IPS DF 4.7 (cell line): ENCODE results near the gene MPP4.

Source experiments
- DNase-seq: peaks from one replicate; pipeline ENCODE4 v3.0.0-alpha.2; 2013; ENCODE audit warnings: low spot score; ENCODE audit errors: extremely low read depth

MPP4 gene

DNA sequence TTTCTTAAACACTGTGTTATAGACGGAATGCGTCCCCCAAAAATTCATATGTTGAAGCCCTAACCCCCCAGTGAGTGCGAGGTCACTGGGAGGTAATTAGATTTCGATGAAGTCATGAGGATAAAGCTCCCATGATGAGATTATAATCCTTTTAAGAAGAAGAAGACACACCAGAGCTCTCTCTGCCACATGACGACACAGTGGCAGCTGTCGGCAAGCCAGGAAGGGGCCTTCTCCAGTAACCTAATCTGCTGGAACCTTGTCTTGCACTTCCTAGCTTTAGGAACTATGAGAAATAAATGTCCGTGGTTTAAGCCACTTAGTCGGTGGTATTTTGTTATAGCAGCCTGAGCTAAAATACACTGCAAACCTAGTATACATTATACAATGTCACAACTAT, 67.4 kb downstream of the MPP4 start:
- DNase-seq = no peak

DNA sequence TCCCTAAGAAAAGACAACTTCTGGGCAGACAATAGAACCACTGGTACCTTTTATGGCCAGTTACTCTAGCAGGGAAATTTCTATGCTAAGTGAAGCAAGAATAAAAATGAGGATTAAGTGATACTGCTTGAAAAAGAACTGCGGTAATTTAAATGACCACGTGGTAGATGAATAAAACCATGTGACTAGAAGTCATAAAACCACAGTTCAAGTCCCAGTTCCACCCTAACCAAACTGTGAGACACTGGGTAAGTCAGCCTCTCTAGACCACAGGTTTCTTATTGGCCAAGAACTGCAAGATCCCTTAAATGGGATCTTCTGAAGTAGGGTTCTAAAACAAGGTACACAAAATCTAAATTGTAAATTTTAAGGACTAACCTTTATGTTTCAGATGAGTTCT, 67.9 kb downstream of the MPP4 start:
- DNase-seq = no peak

DNA sequence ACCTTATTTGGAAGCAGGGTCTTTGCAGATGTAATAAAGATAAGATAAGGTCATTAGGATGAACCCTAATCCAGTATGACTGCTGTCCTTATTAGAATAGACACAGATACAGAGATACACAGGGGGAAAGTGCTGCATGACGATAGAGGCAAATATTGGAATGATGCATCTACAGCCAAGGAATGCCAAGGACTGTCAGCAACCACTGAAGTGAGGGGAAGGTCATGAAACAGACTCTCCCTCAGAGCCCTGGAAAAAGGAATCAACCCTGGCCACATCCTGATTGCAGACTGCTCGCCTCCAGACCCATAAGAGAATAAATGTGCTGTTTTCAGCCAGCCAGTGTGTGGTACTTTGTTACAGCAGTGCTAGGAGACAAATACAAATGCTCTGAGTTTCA, 69.9 kb downstream of the MPP4 start:
- no peak for DNase-seq

DNA sequence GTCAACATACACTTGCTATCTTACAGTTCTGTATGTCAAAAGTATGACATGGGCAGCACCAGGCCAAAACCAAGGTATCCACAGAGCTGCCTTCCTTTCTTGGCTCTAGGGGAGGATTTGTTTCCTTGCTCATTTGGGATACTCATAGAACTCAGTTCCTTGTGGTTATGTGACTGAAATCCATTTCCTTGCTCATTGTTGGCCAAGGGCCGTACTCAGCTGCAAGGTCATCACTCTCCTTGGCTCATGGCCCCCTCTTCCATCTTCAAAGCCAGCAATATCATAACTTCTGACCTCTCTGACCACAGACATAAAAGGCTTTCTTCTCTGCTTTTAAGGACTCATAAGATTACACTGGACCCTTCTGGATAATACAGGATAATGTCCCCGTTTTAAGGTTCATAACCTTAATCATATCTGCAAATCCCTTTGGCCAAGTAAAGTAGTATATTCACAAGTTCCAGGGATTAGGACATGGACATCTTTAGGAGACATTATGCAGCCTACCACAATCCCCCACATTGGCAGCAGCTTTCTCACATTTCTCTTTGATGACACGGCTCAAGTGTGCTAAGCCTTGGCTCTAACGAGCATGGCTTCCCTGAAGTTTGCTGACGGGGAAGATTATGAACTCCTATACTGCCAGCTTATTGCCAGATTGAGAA, 76.0 kb downstream of the MPP4 start:
- DNase-seq = no peak

DNA sequence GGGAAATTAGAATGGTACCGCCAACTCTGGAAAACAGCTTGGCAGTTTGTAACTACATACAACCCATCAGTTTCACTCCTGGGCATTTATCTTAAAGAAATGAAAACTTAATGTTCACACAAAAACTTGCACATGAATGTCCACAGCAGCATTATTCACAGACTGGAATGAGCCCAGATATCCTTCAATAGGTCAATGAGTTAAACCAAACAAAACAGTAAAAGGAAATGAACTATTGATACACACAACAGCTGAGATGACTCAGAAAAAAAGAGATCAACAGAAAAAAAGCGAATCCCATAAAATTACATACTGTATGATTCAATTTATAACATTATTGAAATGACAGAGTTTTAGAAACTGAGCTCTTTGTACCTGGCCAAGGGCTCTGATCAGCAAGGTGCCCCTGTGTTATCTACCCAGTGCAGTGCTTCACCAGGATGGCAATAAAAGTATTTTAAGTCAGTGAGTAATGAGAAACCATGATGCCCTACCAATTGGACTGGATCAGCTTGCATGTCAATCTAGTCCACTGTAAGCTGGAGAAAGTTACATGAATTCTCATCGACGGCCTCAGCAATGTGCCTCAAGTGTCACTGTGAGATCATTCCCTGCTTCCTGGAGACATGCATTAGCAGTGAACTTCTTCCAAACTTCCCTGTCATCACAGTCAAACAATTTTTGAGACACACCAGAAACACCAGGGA, 77.0 kb downstream of the MPP4 start:
- no peak for DNase-seq

DNA sequence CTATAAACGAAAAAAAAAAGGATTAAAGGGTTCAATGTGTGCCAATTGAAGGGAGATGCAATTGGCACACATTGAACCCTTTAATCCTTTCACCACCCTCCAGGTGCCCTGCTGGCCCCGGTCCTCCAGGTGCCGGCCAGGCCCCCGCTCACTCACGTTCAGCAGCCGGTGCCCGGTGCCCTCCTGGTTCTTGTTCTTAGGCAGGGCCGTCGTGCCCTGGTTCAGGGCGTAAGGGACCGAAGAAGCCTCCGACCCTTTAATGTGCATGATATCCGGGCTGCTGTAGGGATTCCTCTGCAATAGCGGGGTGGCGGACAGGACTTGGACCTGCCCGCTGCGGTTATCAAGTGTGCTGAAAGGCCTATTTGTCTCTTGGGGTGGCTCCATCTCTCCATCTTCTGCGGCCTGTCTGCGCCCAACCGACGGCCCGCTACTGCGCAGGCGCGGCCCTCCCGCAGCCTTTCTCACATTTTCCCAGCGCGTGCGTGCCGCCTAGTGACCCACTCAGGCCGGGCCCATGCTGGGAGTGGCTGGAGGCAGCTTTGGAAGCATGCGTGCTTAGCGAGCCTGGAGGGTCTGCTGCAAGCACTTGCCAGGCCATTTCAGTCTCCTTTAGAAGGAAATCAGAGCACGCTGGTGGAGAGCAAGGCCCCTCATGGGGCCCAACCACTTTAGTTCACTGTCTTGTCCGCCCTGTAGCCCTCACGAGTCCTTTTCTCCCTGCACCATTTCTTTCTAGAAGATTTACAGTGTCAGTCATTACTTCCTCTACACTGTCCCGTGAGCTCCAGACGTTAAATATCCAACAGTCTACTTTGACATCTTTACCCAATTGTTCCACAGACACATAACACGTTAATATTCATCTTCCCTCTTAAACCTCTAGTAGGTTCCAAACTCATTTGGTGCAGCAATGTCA, 79.4 kb downstream of the MPP4 start:
- DNase-seq = no peak

DNA sequence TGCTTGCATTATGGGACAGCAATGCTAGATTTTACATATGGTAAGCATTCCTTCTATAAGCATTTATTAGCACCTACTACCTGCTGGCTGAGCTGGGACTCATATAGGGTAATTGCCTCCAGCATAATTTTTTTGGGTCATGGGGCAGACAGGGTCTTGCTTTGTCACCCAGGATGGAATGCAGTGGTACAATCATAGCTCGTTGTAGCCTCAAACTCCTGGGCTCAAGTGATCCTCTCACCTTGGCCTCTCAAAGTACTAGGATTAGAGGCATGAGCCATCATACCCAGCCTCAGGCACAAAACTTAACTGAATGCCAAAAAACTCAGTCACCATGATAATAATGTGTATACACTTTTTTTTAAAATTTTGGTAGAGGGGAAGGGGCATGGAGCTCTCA, 90.4 kb downstream of the MPP4 start:
- DNase-seq = no peak

DNA sequence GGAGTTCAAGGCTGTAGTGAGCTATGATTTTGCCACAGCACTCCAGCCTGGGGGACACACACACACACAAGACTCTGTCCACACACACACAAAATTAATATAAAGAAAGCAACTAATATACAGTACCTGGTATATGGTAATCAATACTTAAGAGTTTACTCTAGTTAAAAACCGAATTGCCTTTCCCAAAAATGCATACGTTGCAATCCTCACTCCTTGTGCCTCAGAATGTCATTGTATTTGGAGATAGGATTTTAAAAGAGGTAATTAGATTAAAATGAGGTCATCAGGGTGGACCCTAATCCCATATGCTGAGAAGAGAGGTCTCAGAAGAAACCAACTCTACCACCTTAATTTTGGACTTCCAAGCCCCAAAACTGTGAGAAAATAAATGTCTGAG, 90.9 kb downstream of the MPP4 start:
- no peak for DNase-seq

DNA sequence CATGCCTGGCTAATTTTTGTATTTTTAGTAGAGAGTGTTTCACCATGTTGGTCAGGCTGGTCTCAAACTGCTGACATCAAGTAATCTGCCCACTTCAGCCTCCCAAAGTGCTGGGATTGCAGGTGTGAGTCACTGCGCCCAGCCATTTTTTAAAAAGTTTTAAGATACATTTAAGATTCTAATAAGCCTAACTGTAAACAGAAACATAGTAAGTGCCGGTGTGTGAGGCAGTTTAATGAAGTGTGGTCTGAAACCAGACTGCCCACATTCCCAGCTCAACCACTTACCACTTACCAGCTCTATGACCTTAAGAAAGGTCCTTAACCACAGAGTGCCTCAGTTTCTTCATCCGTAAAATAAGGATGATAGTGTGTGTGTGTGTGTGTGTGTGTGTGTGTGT, 97.5 kb downstream of the MPP4 start:
- DNase-seq = no peak

DNA sequence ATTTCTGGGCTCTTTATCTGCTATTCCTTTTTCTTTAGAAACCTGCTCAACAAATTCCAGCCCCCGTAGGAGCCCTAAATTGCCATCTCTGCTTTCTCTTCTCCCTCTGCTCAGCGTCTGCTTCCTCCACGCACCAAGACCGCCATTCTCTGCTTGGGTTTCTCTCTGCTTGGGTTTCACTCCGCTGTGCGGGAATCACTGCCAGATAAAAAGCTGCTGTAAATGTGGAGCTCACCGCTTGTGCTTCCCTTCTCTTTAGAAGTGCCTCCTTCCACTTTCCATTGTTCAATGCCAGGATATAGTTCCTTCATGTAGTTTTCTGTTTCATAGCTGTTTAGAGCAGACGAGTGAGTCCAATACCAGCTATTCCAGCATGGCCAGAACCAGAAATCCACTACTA, 101.0 kb downstream of the MPP4 start:
- DNase-seq = no peak
